ENCODE results near the gene TFEC.

Gene TFEC

GRCh38 chr7:115971506-115971905 is 59.1 kb downstream of the TFEC start:
- H3K9me3 Mint-ChIP-seq, result no peaks in the 10 kb centered on the region
- H3K36me3 Mint-ChIP-seq (ENCODE audit: low read depth), result no peaks in the 10 kb centered on the region
- H3K4me3 Mint-ChIP-seq, result no peak overlapping the region
- no peaks in the 10 kb centered on the region for H3K4me1 Mint-ChIP-seq (ENCODE audit: low read depth)
- no peaks in the 10 kb centered on the region for H3K27me3 Mint-ChIP-seq (ENCODE audit: low read depth)
- H3K27ac Mint-ChIP-seq, result no peak overlapping the region

- no peaks in the 10 kb centered on the region for H3K36me3 Mint-ChIP-seq (ENCODE audit: low read depth)
- no peaks in the 10 kb centered on the region for H3K4me1 Mint-ChIP-seq (ENCODE audit: low read depth)
- no peaks in the 10 kb centered on the region for H3K27me3 Mint-ChIP-seq (ENCODE audit: low read depth)
- H3K27ac Mint-ChIP-seq, result no peak overlapping the region
- H3K4me3 Mint-ChIP-seq, result no peak overlapping the region
- no peaks in the 10 kb centered on the region for H3K9me3 Mint-ChIP-seq
Observed at GRCh38 chr7:115968596-115968995, 62.0 kb downstream of the TFEC start.

GRCh38 chr7:115968171-115968570 is 62.4 kb downstream of the TFEC start:
- Mint-ChIP-seq H3K27ac (no peak overlapping the region), H3K27me3 (ENCODE audit: low read depth) (no peaks in the 10 kb centered on the region), H3K4me1 (ENCODE audit: low read depth) (no peaks in the 10 kb centered on the region), H3K36me3 (ENCODE audit: low read depth) (no peaks in the 10 kb centered on the region), H3K9me3 (no peaks in the 10 kb centered on the region), H3K4me3 (no peak overlapping the region)

GRCh38 chr7:115965796-115966475 is 64.6 kb downstream of the TFEC start:
- Mint-ChIP-seq H3K36me3 (ENCODE audit: low read depth) (no peaks in the 10 kb centered on the region), H3K4me3 (no peak overlapping the region), H3K27ac (no peak overlapping the region), H3K4me1 (ENCODE audit: low read depth) (no peaks in the 10 kb centered on the region), H3K27me3 (ENCODE audit: low read depth) (no peaks in the 10 kb centered on the region), H3K9me3 (no peaks in the 10 kb centered on the region)

- Mint-ChIP-seq H3K4me3 (no peak overlapping the region), H3K36me3 (ENCODE audit: low read depth) (no peaks in the 10 kb centered on the region), H3K9me3 (no peaks in the 10 kb centered on the region), H3K27ac (no peak overlapping the region), H3K27me3 (ENCODE audit: low read depth) (no peaks in the 10 kb centered on the region), H3K4me1 (ENCODE audit: low read depth) (no peaks in the 10 kb centered on the region)
Observed at GRCh38 chr7:115965236-115965635, 65.3 kb downstream of the TFEC start.

GRCh38 chr7:115964799-115965198 is 65.8 kb downstream of the TFEC start:
- Mint-ChIP-seq H3K27me3 (ENCODE audit: low read depth) (no peaks in the 10 kb centered on the region), H3K27ac (no peak overlapping the region), H3K36me3 (ENCODE audit: low read depth) (no peaks in the 10 kb centered on the region), H3K9me3 (no peaks in the 10 kb centered on the region), H3K4me3 (no peak overlapping the region), H3K4me1 (ENCODE audit: low read depth) (no peaks in the 10 kb centered on the region)

- H3K36me3 Mint-ChIP-seq (ENCODE audit: low read depth), result no peaks in the 10 kb centered on the region
- no peaks in the 10 kb centered on the region for H3K27me3 Mint-ChIP-seq (ENCODE audit: low read depth)
- no peak overlapping the region for H3K27ac Mint-ChIP-seq
- no peaks in the 10 kb centered on the region for H3K4me1 Mint-ChIP-seq (ENCODE audit: low read depth)
- no peak overlapping the region for H3K4me3 Mint-ChIP-seq
- no peaks in the 10 kb centered on the region for H3K9me3 Mint-ChIP-seq
Observed at GRCh38 chr7:115962340-115962739, 68.2 kb downstream of the TFEC start.

GRCh38 chr7:115953592-115954255 is 76.8 kb downstream of the TFEC start:
- Mint-ChIP-seq H3K9me3 (no peaks in the 10 kb centered on the region), H3K27ac (no peak overlapping the region), H3K36me3 (ENCODE audit: low read depth) (no peaks in the 10 kb centered on the region), H3K27me3 (ENCODE audit: low read depth) (no peaks in the 10 kb centered on the region), H3K4me1 (ENCODE audit: low read depth) (no peaks in the 10 kb centered on the region), H3K4me3 (no peak overlapping the region)

- Mint-ChIP-seq H3K27ac (no peak overlapping the region), H3K27me3 (ENCODE audit: low read depth) (no peaks in the 10 kb centered on the region), H3K9me3 (no peaks in the 10 kb centered on the region), H3K4me1 (ENCODE audit: low read depth) (no peaks in the 10 kb centered on the region), H3K36me3 (ENCODE audit: low read depth) (no peaks in the 10 kb centered on the region), H3K4me3 (no peak overlapping the region)
Observed at GRCh38 chr7:115952832-115953231, 77.7 kb downstream of the TFEC start.

GRCh38 chr7:115951547-115951946 is 79.0 kb downstream of the TFEC start:
- no peaks in the 10 kb centered on the region for H3K27me3 Mint-ChIP-seq (ENCODE audit: low read depth)
- H3K9me3 Mint-ChIP-seq, result no peaks in the 10 kb centered on the region
- H3K27ac Mint-ChIP-seq, result no peak overlapping the region
- no peaks in the 10 kb centered on the region for H3K36me3 Mint-ChIP-seq (ENCODE audit: low read depth)
- H3K4me3 Mint-ChIP-seq, result no peak overlapping the region
- H3K4me1 Mint-ChIP-seq (ENCODE audit: low read depth), result no peaks in the 10 kb centered on the region

- Mint-ChIP-seq H3K36me3 (ENCODE audit: low read depth) (no peaks in the 10 kb centered on the region), H3K4me3 (no peak overlapping the region), H3K27ac (no peak overlapping the region), H3K4me1 (ENCODE audit: low read depth) (no peaks in the 10 kb centered on the region), H3K27me3 (ENCODE audit: low read depth) (no peaks in the 10 kb centered on the region), H3K9me3 (no peaks in the 10 kb centered on the region)
Observed at GRCh38 chr7:115941703-115942268, 88.8 kb downstream of the TFEC start.

GRCh38 chr7:115940460-115941060 is 90.0 kb downstream of the TFEC start:
- Mint-ChIP-seq H3K36me3 (ENCODE audit: low read depth) (no peaks in the 10 kb centered on the region), H3K9me3 (no peaks in the 10 kb centered on the region), H3K4me1 (ENCODE audit: low read depth) (no peaks in the 10 kb centered on the region), H3K4me3 (no peak overlapping the region), H3K27me3 (ENCODE audit: low read depth) (no peaks in the 10 kb centered on the region), H3K27ac (no peak overlapping the region)

GRCh38 chr7:115937960-115938359 is 92.6 kb downstream of the TFEC start:
- H3K27ac Mint-ChIP-seq, result no peak overlapping the region
- no peaks in the 10 kb centered on the region for H3K9me3 Mint-ChIP-seq
- no peaks in the 10 kb centered on the region for H3K4me1 Mint-ChIP-seq (ENCODE audit: low read depth)
- no peaks in the 10 kb centered on the region for H3K36me3 Mint-ChIP-seq (ENCODE audit: low read depth)
- H3K4me3 Mint-ChIP-seq, result no peak overlapping the region
- H3K27me3 Mint-ChIP-seq (ENCODE audit: low read depth), result no peaks in the 10 kb centered on the region

GRCh38 chr7:115933471-115933870 is 97.1 kb downstream of the TFEC start:
- Mint-ChIP-seq H3K4me3 (no peak overlapping the region), H3K27me3 (ENCODE audit: low read depth) (no peaks in the 10 kb centered on the region), H3K36me3 (ENCODE audit: low read depth) (no peaks in the 10 kb centered on the region), H3K9me3 (peaks cover 3% of the 10 kb centered on the region), H3K4me1 (ENCODE audit: low read depth) (no peaks in the 10 kb centered on the region), H3K27ac (no peak overlapping the region)

- Mint-ChIP-seq H3K9me3 (peaks cover 3% of the 10 kb centered on the region), H3K27ac (no peak overlapping the region), H3K36me3 (ENCODE audit: low read depth) (no peaks in the 10 kb centered on the region), H3K4me3 (no peak overlapping the region), H3K4me1 (ENCODE audit: low read depth) (no peaks in the 10 kb centered on the region), H3K27me3 (ENCODE audit: low read depth) (no peaks in the 10 kb centered on the region)
Observed at GRCh38 chr7:115932880-115933279, 97.7 kb downstream of the TFEC start.

All from T-helper 1 cell treated with Interleukin-12 subunit alpha and Interleukin-12 subunit beta and Interleukin-4 antibody, amounts not matched to agents 30 μg/mL and 1 μg/mL, for 36 hours (primary cell).